A549 (cell line): ENCODE results near the gene LRRC75B.

Experiments used
- CBX2 ChIP-seq: fragments of 200-600 bp; sonication (generic); IDR thresholded peaks from 2 replicates; pipeline ENCODE4 v1.6.1; 2016; ENCODE audit warnings: low read depth, mild to moderate bottlenecking, borderline replicate concordance
- CHD2 ChIP-seq: fragments of 150-350 bp; IDR thresholded peaks from 2 replicates; pipeline ENCODE4 v1.6.1; 2014; ENCODE audit warnings: low read length; ENCODE audit not compliant: partially characterized antibody
- CTCF ChIP-seq: fragments of >200 bp; sonication (Bioruptor Twin); formaldehyde crosslinking; IDR thresholded peaks from 3 replicates; pipeline ENCODE4 v1.5.1; 2016
- JUN ChIP-seq, 2 experiments: fragments of >200 bp; sonication (Bioruptor Twin); formaldehyde crosslinking; IDR thresholded peaks; 2 replicates in 1 of 2; 3 replicates in 1 of 2; pipeline ENCODE4 v1.6.1; 2016 to 2017
- JUNB ChIP-seq: fragments of >200 bp; sonication (Bioruptor Twin); formaldehyde crosslinking; IDR thresholded peaks from 2 replicates; pipeline ENCODE4 v1.6.1; 2016
- MAFK ChIP-seq: fragments of 450-650 bp; IDR thresholded peaks from 2 replicates; pipeline ENCODE4 v1.6.1; 2014; ENCODE audit not compliant: partially characterized antibody
- MAX ChIP-seq: IDR thresholded peaks from 2 replicates; pipeline ENCODE4 v1.6.1; 2012
- NPAS2 ChIP-seq: fragments of 250-450 bp; sonication (Bioruptor Pico); IDR thresholded peaks from 2 replicates; pipeline ENCODE4 v1.8.0; 2022; ENCODE audit warnings: mild to moderate bottlenecking, moderate library complexity, borderline replicate concordance
- ZFP36 ChIP-seq: fragments of 450-650 bp; IDR thresholded peaks from 2 replicates; pipeline ENCODE4 v1.6.1; 2014; ENCODE audit warnings: borderline replicate concordance; ENCODE audit not compliant: partially characterized antibody
- TF ChIP-seq, protein P1 (sequence below): fragments of 450-650 bp; IDR thresholded peaks from 2 replicates; pipeline ENCODE4 v1.6.1; 2014; ENCODE audit warnings: antibody characterized with exemption
- TF ChIP-seq, protein P2 (sequence below): IDR thresholded peaks from 2 replicates; pipeline ENCODE4 v1.6.1; 2012

- no peak for TF ChIP-seq CBX2
- TF ChIP-seq CTCF = no peak
- no peak for TF ChIP-seq JUNB
- TF ChIP-seq CHD2 = no peak
- TF ChIP-seq, protein P1, sequence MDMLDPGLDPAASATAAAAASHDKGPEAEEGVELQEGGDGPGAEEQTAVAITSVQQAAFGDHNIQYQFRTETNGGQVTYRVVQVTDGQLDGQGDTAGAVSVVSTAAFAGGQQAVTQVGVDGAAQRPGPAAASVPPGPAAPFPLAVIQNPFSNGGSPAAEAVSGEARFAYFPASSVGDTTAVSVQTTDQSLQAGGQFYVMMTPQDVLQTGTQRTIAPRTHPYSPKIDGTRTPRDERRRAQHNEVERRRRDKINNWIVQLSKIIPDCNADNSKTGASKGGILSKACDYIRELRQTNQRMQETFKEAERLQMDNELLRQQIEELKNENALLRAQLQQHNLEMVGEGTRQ = no peak
- TF ChIP-seq MAFK = no peak
- TF ChIP-seq, protein P2, sequence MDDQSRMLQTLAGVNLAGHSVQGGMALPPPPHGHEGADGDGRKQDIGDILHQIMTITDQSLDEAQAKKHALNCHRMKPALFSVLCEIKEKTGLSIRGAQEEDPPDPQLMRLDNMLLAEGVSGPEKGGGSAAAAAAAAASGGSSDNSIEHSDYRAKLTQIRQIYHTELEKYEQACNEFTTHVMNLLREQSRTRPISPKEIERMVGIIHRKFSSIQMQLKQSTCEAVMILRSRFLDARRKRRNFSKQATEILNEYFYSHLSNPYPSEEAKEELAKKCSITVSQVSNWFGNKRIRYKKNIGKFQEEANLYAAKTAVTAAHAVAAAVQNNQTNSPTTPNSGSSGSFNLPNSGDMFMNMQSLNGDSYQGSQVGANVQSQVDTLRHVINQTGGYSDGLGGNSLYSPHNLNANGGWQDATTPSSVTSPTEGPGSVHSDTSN = no peak
- TF ChIP-seq ZFP36 = no peak
- no peak for TF ChIP-seq NPAS2 (CRISPR knock-in tag)
- no peak for TF ChIP-seq JUN (IDR thresholded peaks at IDR 0.05)
- TF ChIP-seq MAX = no peak
Observed at GRCh38 chr22:24590596-24591173, 2.2 kb downstream of the LRRC75B start.
